AG09319 (cell line): Measurements from ENCODE around the gene CCR1.

ENCODE experiments used
- DNase-seq: peaks from one replicate; pipeline ENCODE4 v3.0.0-alpha.2; 2010; ENCODE audit warnings: low read depth; ENCODE audit errors: extremely low read depth
- TF ChIP-seq, protein P1 (sequence below): IDR thresholded peaks from 2 replicates; pipeline ENCODE4 v1.5.1; 2011; ENCODE audit warnings: low read depth, mild to moderate bottlenecking, inconsistent platforms, low read length, moderate library complexity

Gene CCR1

GRCh38 chr3:46208167-46208704 is at the start of gene CCR1:
Gene CCR1, minus strand, starts transcription at chr3:46208313. Its CDS starts 4,000 bp downstream, at chr3:46204313.
- no peak for DNase-seq
- TF ChIP-seq, protein P1, sequence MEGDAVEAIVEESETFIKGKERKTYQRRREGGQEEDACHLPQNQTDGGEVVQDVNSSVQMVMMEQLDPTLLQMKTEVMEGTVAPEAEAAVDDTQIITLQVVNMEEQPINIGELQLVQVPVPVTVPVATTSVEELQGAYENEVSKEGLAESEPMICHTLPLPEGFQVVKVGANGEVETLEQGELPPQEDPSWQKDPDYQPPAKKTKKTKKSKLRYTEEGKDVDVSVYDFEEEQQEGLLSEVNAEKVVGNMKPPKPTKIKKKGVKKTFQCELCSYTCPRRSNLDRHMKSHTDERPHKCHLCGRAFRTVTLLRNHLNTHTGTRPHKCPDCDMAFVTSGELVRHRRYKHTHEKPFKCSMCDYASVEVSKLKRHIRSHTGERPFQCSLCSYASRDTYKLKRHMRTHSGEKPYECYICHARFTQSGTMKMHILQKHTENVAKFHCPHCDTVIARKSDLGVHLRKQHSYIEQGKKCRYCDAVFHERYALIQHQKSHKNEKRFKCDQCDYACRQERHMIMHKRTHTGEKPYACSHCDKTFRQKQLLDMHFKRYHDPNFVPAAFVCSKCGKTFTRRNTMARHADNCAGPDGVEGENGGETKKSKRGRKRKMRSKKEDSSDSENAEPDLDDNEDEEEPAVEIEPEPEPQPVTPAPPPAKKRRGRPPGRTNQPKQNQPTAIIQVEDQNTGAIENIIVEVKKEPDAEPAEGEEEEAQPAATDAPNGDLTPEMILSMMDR, result peak; percentile 67

DNA sequence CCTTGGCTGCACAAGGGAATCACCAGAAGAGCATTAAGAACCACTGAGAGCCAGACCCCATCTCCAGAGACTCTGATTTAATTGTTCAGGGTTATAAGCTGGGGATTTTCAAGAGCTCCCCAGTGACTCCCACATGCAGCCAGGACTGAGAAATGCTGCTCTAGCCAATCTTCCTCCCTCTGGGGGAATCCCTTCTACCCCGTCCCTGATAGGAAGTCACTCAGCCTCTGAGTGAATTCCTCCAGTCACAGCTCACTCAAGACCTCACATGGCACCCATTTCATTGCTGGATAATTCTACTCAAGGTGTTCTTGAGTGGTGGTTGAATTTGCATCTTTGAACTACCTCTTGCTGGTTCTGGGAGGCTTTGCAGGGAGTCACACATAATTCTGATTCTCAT is 44.9 kb upstream of the CCR1 start:
- TF ChIP-seq, protein P1, result no peak
- no peak for DNase-seq

GRCh38 chr3:46245146-46245545 is 37.0 kb upstream of the CCR1 start:
- TF ChIP-seq, protein P1, result no peak
- no peak for DNase-seq

GRCh38 chr3:46243560-46243959 is 35.4 kb upstream of the CCR1 start:
- no peak for DNase-seq
- TF ChIP-seq, protein P1, result no peak

- TF ChIP-seq, protein P1, result no peak
- no peak for DNase-seq
These were observed 34.0 kb upstream of the CCR1 start, which contains the start of gene CCR3 for GRCh38 chr3:46242120-46242519. Gene CCR3, plus strand, starts transcription at chr3:46242460. Its CDS starts 22,699 bp downstream, at chr3:46265159.

DNA sequence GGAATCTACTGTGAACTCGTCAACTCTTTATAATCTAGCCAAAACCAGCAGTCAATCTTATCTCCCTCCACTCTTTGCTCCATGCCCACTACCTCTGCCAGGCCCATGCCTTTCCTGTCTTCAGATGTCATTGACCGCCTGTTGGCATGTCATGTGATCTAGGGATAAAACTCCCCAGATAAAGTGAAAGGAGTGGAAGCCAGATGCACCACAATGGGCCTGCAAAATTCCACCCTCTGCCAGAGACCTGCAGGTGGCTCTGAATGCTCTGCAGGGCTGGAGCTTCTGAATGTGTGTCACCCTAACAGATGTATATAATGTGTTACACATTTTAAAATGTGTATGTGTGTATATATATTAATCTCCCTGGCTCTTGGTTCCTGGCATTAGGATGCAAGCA is 31.8 kb upstream of the CCR1 start:
- TF ChIP-seq, protein P1, result no peak
- no peak for DNase-seq

DNA sequence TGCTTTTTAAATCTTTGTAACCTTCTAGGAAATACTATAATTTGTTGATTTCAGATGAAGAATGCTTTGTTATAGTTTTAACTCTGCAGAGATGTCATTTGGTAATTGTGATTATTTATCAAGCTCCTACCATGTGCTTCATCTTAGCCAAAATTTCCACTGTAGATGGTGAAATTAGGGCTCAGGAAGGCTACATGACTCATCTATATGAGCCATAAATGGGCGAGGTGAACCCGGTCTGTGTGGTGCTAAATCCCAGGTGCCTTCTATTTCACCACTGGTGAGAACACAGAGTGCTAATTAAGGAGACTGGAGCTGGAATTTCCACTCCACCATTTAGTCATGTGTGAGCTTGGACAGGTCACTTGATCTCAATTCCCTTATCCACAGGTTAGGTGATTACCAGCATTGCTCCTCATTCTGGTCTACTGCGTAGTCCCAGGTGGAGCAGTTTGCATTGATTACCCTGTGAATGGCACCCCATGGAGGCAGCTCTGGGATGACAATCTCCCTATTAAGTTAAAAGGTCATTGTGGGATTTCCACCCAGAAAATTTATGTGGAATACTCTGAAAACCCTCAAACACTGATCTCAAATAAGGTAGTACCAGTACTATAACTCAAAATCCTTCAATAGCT is 31.3 kb upstream of the CCR1 start:
- TF ChIP-seq, protein P1, result no peak
- DNase-seq, result no peak
